HCT116 (cell line): ENCODE data around the gene SUGP1. TPM values are rescaled to one million over a fixed set of nuclear protein-coding genes. Genes with fewer than 3 reads are reported as not detected.

Experiments used
- ATAC-seq: fragments of 200-7000 bp; cut with Tn5 transposase; 2 replicates; pipeline ENCODE4 v1.9.1; 2020; ENCODE audit warnings: mild to moderate bottlenecking, moderate library complexity
- BruUV-seq: library from RNA; stranded (reverse); fragments of 400-500 nt; replicated peaks from 2 replicates; lab custom pipeline; 2021; lab: Mats Ljungman, UMichigan
- CTCF ChIA-PET: fragments of 300-600 bp; sonication (Branson Sonifier 250); formaldehyde crosslinking; loops from one replicate; lab custom pipeline; 2021; ENCODE audit warnings: antibody characterized with exemption; lab: Charles Lee
- POLR2A ChIA-PET: fragments of 300-600, 350-600 bp; sonication (Branson Sonifier 250); formaldehyde crosslinking; loops from one replicate; lab custom pipeline; 2021; ENCODE audit warnings: antibody characterized with exemption; lab: Charles Lee
- RAD21 ChIA-PET, 2 experiments: fragments of 300-600 bp; sonication (Branson Sonifier 250); formaldehyde crosslinking; loops; one replicate each; lab custom pipeline; 2023; ENCODE audit warnings: low total read pairs in 2 of 2; ENCODE audit not compliant: uncharacterized antibody in 2 of 2, unreplicated experiment in 2 of 2, low non-redundant PET in 1 of 2; lab: Charles Lee
- DNase-seq: peaks from one replicate; pipeline ENCODE4 v3.0.0-alpha.2; 2010; ENCODE audit warnings: low read depth, low spot score
- H2AFZ ChIP-seq: fragments of 200-600 bp; shearing (Covaris generic), sonication (generic); 2 replicates; pipeline ENCODE4 v1.6.1; 2017; ENCODE audit warnings: low read depth, mixed run types, mixed read lengths, antibody characterized with exemption, low read length; ENCODE audit not compliant: poor library complexity, severe bottlenecking
- H3K27ac ChIP-seq: 2 replicates; pipeline ENCODE4 v1.5.1; 2012; ENCODE audit warnings: low read depth, low read length
- H3K27me3 ChIP-seq: fragments of 200-600 bp; sonication (generic); 2 replicates; pipeline ENCODE4 v1.6.1; 2016; ENCODE audit warnings: mixed run types, low read length, mixed read lengths; ENCODE audit not compliant: insufficient read depth
- H3K36me3 ChIP-seq, 2 experiments: fragments of 200-500 bp in 1 of 2; fragments of 200-600 bp in 1 of 2; sonication (Bioruptor generic) in 1 of 2; sonication (generic) in 1 of 2; 2 replicates each; pipeline versions ENCODE4 v1.5.1 to v1.6.1; 2014 to 2016; ENCODE audit warnings: low read length in 2 of 2, inconsistent platforms in 1 of 2, mixed read lengths in 1 of 2, mixed run types in 1 of 2; ENCODE audit not compliant: insufficient read depth in 2 of 2, control insufficient read depth in 1 of 2
- H3K4me1 ChIP-seq, 2 experiments: fragments of 200-600 bp in 1 of 2; sonication (generic) in 1 of 2; 2 replicates each; pipeline versions ENCODE4 v1.5.1 to v1.6.1; 2012 to 2017; ENCODE audit warnings: low read length in 2 of 2, inconsistent platforms in 1 of 2, mild to moderate bottlenecking in 1 of 2, mixed read lengths in 1 of 2, mixed run types in 1 of 2, moderate library complexity in 1 of 2; ENCODE audit not compliant: insufficient read depth in 2 of 2, control insufficient read depth in 1 of 2
- H3K4me2 ChIP-seq: fragments of 200-600 bp; sonication (generic); 2 replicates; pipeline ENCODE4 v1.6.1; 2017; ENCODE audit warnings: mixed run types, low read length, mixed read lengths
- H3K4me3 ChIP-seq, 2 experiments: fragments of 200-600 bp in 1 of 2; sonication (generic) in 1 of 2; replicated peaks in 1 of 2; 2 replicates each; pipeline ENCODE4 v1.5.1; 2011 to 2016; ENCODE audit warnings: low read length in 2 of 2, control low read depth in 1 of 2, low read depth in 1 of 2, mild to moderate bottlenecking in 1 of 2, mixed read lengths in 1 of 2, mixed run types in 1 of 2
- H3K79me2 ChIP-seq: fragments of 200-600 bp; sonication (generic); 2 replicates; pipeline ENCODE4 v1.6.1; 2017; ENCODE audit warnings: mild to moderate bottlenecking, mixed run types, low read length, moderate library complexity, mixed read lengths; ENCODE audit not compliant: insufficient read depth
- H3K9ac ChIP-seq: fragments of 200-600 bp; sonication (generic); 2 replicates; pipeline ENCODE4 v1.6.1; 2016; ENCODE audit warnings: low read length, mixed read lengths
- H3K9me2 ChIP-seq: fragments of 200-600 bp; sonication (generic), shearing (Covaris generic); 2 replicates; pipeline ENCODE4 v1.6.1; 2017; ENCODE audit warnings: mixed run types, mild to moderate bottlenecking, moderate library complexity; ENCODE audit not compliant: insufficient read depth
- H3K9me3 ChIP-seq, 2 experiments: fragments of 200-500 bp in 1 of 2; fragments of 200-600 bp in 1 of 2; sonication (Bioruptor generic) in 1 of 2; sonication (generic) in 1 of 2; 2 replicates each; pipeline ENCODE4 v1.6.1; 2014 to 2017; ENCODE audit warnings: low read length in 2 of 2, mixed read lengths in 2 of 2, inconsistent platforms in 1 of 2, low read depth in 1 of 2, mild to moderate bottlenecking in 1 of 2, mixed run types in 1 of 2, moderate library complexity in 1 of 2; ENCODE audit not compliant: control insufficient read depth in 1 of 2, insufficient read depth in 1 of 2
- H4K20me1 ChIP-seq: fragments of 200-600 bp; sonication (generic), shearing (Covaris generic); 2 replicates; pipeline ENCODE4 v1.6.1; 2017; ENCODE audit warnings: mixed run types, mild to moderate bottlenecking, moderate library complexity; ENCODE audit not compliant: insufficient read depth
- ATF3 ChIP-seq: IDR thresholded peaks from 2 replicates; pipeline ENCODE4 v1.6.1; 2012
- CBX3 ChIP-seq: IDR thresholded peaks from 2 replicates; pipeline ENCODE4 v1.6.1; 2012; ENCODE audit warnings: low read depth
- CTCF ChIP-seq, 3 experiments: fragments of 200-600 bp in 1 of 3; sonication (generic) in 1 of 3; IDR thresholded peaks in 2 of 3; conservative IDR thresholded peaks in 1 of 3; 2 replicates each; pipeline ENCODE4 v1.5.1; 2012 to 2017; ENCODE audit warnings: low read depth in 2 of 3, low read length in 2 of 3, antibody characterized with exemption in 1 of 3, borderline replicate concordance in 1 of 3, control low read depth in 1 of 3, mild to moderate bottlenecking in 1 of 3, mixed read lengths in 1 of 3, mixed run types in 1 of 3, moderate library complexity in 1 of 3; ENCODE audit not compliant: insufficient read depth in 1 of 3
- EZH2 ChIP-seq: fragments of 200-600 bp; sonication (generic); IDR thresholded peaks from 2 replicates; pipeline ENCODE4 v1.6.1; 2017; ENCODE audit warnings: antibody characterized with exemption, mixed run types
- FOSL1 ChIP-seq: IDR thresholded peaks from 2 replicates; pipeline ENCODE4 v1.6.1; 2012; ENCODE audit warnings: low read depth
- JUND ChIP-seq: IDR thresholded peaks from 2 replicates; pipeline ENCODE4 v1.6.1; 2012
- MAX ChIP-seq: IDR thresholded peaks from 2 replicates; pipeline ENCODE4 v1.6.1; 2012
- POLR2A ChIP-seq: IDR thresholded peaks from 2 replicates; pipeline ENCODE4 v1.7.0; 2011; ENCODE audit warnings: borderline replicate concordance; ENCODE audit not compliant: insufficient read depth, insufficient read length; ENCODE audit errors: extremely low read depth
- POLR2AphosphoS5 ChIP-seq: IDR thresholded peaks from 2 replicates; pipeline ENCODE4 v1.6.1; 2011; ENCODE audit warnings: mild to moderate bottlenecking, low read depth, low read length, moderate library complexity
- REST ChIP-seq: IDR thresholded peaks from 2 replicates; pipeline ENCODE4 v1.6.1; 2012; ENCODE audit warnings: low read depth
- SP1 ChIP-seq: IDR thresholded peaks from 2 replicates; pipeline ENCODE4 v1.6.1; 2012; ENCODE audit warnings: low read depth
- ZFX ChIP-seq: fragments of 450-650 bp; IDR thresholded peaks from 2 replicates; pipeline ENCODE4 v1.6.1; 2017
- ZNF274 ChIP-seq: fragments of 200-500 bp; sonication (Bioruptor generic); IDR thresholded peaks from 2 replicates; pipeline ENCODE4 v1.6.1; 2014; ENCODE audit warnings: mild to moderate bottlenecking, low read depth, low read length, inconsistent platforms
- intact Hi-C: fragments of 100-400 bp; cut with micrococcal nuclease; formaldehyde crosslinking; loops from 2 replicates; pipeline ENCODE4 v1.10.0; 2022
- total RNA-seq: library from RNA; stranded (reverse); gene quantifications from one replicate; pipeline ENCODE4 v1.2.1, GENCODE V29; 2021; ENCODE audit not compliant: unreplicated experiment

SUGP1 gene
- total RNA-seq, 1 experiment from 2014 or later: 47.6 TPM

- BruUV-seq: no TSS peak
- H3K9me3 ChIP-seq: no peaks in the 10 kb centered on the region
- H3K27me3 ChIP-seq: no peaks in the 10 kb centered on the region
- intact Hi-C loops: no loop called here
- ChIA-PET CTCF (no interaction called here), POLR2A (no interaction called here), RAD21 (no interaction called here)
- H3K27ac ChIP-seq: no peak overlapping the region
- H3K9ac ChIP-seq: no peak overlapping the region
- no peak overlapping the region for H3K4me3 ChIP-seq
- DNase-seq (no peak), ATAC-seq (no peak)
- H3K36me3 ChIP-seq: peaks cover 7 to 13% of the 10 kb centered on the region in 2 experiments; a peak in 3 of 4 replicates
- no peaks in the 10 kb centered on the region for H3K9me2 ChIP-seq
- no peak overlapping the region for H2AFZ ChIP-seq
- H3K79me2 ChIP-seq: no peaks in the 10 kb centered on the region
- H4K20me1 ChIP-seq: no peaks in the 10 kb centered on the region
- TF ChIP-seq CBX3 (no peak), MAX (no peak), CTCF (IDR thresholded peaks at IDR 0.05 in 2 of 3, conservative IDR thresholded peaks at IDR 0.05 in 1 of 3; ENCODE audit: borderline replicate concordance in 1 of 3, insufficient read depth in 1 of 3, low read depth in 2 of 3, low read length in 2 of 3) (no peak), FOSL1 (no peak), REST (no peak), ZFX (no peak), ATF3 (no peak), POLR2AphosphoS5 (no peak), EZH2 (no peak), JUND (no peak), ZNF274 (no peak), SP1 (no peak), POLR2A (no peak)
- H3K4me2 ChIP-seq: no peak overlapping the region
- H3K4me1 ChIP-seq: no peaks in the 10 kb centered on the region
Measured at GRCh38 chr19:19274716-19275565, 45.4 kb downstream of the SUGP1 start.
